Activated CD4-positive, alpha-beta T cell treated with anti-CD3 and anti-CD28 coated beads for 1 hour (primary cell): Measurements from ENCODE around the gene HSPB3.
"Not testable (repeated sequence)": the region's sequence is repeated elsewhere in the genome, so short reads cannot be mapped to it uniquely, and the experiment has no call there.

Source experiments
- DNase-seq: peaks from one replicate; pipeline ENCODE4 v3.0.0-alpha.2; 2020

The HSPB3 gene

GRCh38 chr5:54455413-54456157, at the start of gene HSPB3:
Gene HSPB3, plus strand, starts transcription at chr5:54455699. Its CDS starts 91 bp downstream, at chr5:54455790.
- no peak for DNase-seq

GRCh38 chr5:54411176-54411575, 44.3 kb upstream of the HSPB3 start:
- DNase-seq, result no peak

- DNase-seq, result no peak
Observed at GRCh38 chr5:54412913-54413312, 42.6 kb upstream of the HSPB3 start.

GRCh38 chr5:54415147-54415546, 40.4 kb upstream of the HSPB3 start:
- DNase-seq, result no peak

GRCh38 chr5:54415896-54416601, 39.5 kb upstream of the HSPB3 start:
- no peak for DNase-seq

GRCh38 chr5:54419573-54420423, 35.7 kb upstream of the HSPB3 start:
- DNase-seq, result not testable (repeated sequence)

- DNase-seq, result not testable (repeated sequence)
Observed at GRCh38 chr5:54420511-54420910, 35.0 kb upstream of the HSPB3 start.

GRCh38 chr5:54421976-54422375, 33.5 kb upstream of the HSPB3 start:
- no peak for DNase-seq

- DNase-seq, result no peak
Observed at GRCh38 chr5:54425258-54425657, 30.2 kb upstream of the HSPB3 start.

- no peak for DNase-seq
Observed at GRCh38 chr5:54426209-54426608, 29.3 kb upstream of the HSPB3 start.

GRCh38 chr5:54434650-54435049, 20.8 kb upstream of the HSPB3 start:
- DNase-seq, result not testable (repeated sequence)

GRCh38 chr5:54438620-54439389, 16.7 kb upstream of the HSPB3 start:
- DNase-seq, result no peak

GRCh38 chr5:54440456-54440893, 15.0 kb upstream of the HSPB3 start:
- DNase-seq, result no peak

GRCh38 chr5:54442271-54442670, 13.2 kb upstream of the HSPB3 start:
- DNase-seq, result no peak

- DNase-seq, result no peak
Observed at GRCh38 chr5:54443270-54443669, 12.2 kb upstream of the HSPB3 start.

- no peak for DNase-seq
Observed at GRCh38 chr5:54445691-54446378, 9.7 kb upstream of the HSPB3 start.

- no peak for DNase-seq
Observed at GRCh38 chr5:54446379-54446732, 9.1 kb upstream of the HSPB3 start.

GRCh38 chr5:54449923-54450322, 5.6 kb upstream of the HSPB3 start:
- no peak for DNase-seq

- DNase-seq, result no peak
Observed at GRCh38 chr5:54450542-54450941, 5.0 kb upstream of the HSPB3 start.

- DNase-seq, result no peak
Observed at GRCh38 chr5:54453046-54453445, 2.5 kb upstream of the HSPB3 start.

- no peak for DNase-seq
Observed at GRCh38 chr5:54454602-54455001, 897 bp upstream of the HSPB3 start.
